Amygdala (tissue), 56 donors: Measurements from ENCODE around the gene TYSND1.
"Not testable (repeated sequence)": the region's sequence is repeated elsewhere in the genome, so short reads cannot be mapped to it uniquely, and the experiment has no call there.

Experiments
- DNase-seq, 56 donors: peaks; one replicate each; lab custom pipeline; 2025; lab: John Stamatoyannopoulos, UW

Gene TYSND1

DNA sequence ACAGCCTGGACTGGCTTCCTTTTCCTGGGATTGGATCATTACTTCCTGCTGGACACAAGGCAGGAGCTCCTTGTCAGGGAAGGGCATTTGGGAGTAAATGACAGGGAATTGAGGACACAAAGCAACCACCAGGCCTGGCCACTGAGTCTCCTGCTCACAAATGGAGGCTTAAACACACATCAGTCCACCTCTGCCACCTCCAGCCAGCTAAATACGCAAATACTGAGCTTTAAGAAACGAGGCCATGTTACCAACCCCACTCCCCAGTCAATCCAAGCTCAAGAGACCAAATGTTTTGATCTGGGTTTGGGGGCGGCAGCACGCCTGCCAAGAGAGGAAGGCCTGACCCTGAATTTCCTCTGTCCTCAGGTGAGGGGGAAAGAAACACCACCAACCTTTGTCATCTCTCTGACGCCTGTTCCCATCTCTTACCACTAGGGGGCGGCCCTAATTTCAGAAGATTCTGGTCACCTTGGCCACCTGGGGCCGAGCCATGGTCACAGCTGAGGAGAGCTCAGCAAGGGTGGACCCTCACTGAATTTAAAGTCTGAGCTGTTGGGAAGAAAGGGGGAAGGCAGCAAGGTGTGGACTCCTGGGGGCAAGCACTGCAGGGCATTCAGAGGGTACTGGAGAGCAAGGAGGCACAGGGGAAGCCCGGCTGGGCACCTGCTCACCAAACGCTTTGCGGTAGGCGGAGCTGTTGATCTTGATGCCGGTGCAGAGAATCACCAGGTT is 30.4 kb downstream of the TYSND1 start:
- DNase-seq: peak in 9 of 56 donors; percentile 5 to 26 (median 9)

DNA sequence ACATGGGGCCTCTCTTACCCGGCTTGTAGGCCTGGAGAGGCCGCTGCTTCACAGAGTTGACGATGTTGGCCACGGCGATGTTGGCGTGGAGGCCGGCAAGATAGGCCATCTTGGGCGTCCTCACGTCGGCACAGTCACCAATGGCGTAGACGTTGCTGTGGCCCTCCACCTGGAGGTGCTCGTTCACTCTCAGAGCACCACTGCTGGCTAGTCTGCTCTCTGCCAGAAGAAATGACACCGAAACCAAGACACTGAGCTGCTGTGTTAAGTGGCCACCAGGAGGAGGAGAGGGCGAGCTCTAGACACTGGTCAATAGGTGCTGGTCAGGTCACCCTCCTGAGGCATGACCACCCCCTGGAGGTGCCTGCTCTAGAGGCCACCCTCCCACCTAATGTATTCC is 31.6 kb downstream of the TYSND1 start:
- DNase-seq: no peak

DNA sequence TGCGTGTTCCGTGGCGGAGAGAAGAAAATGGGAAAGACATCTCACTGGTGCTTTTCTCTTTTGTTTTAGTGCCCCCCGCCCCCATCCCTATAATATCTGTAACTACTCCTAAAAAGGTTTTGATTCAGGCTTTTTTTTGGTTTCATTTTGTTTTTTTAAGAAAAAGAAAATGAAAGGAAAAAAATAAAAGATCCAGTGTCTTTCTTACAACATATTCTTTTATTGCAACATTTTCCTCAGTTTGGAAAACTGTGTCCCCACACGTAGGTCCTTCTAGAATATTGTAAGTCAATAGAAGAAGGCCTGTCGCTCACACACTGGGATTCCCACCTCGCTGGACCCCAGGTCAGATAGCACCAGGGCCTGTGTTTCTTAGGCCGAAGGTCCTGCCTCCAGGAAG is 34.4 kb downstream of the TYSND1 start:
- DNase-seq: no peak

DNA sequence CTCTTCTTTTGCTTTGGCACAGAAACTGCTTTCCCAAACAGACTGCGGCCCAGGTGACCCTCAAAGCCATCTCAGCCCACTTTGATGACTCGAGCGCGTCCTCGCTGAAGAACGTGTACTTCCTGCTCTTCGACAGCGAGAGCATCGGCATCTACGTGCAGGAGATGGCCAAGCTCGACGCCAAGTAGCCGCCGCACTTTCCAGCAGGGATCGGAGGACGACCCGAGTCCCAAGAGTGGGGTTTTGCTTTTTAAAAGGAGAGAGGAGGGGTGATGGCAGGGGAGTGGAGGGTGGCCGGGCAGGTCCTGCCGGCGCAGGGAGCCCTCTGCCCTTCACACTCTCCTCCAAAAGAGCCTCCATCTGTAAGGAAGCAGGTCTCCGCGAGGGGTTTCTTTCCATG is 35.0 kb downstream of the TYSND1 start:
- DNase-seq: no peak

DNA sequence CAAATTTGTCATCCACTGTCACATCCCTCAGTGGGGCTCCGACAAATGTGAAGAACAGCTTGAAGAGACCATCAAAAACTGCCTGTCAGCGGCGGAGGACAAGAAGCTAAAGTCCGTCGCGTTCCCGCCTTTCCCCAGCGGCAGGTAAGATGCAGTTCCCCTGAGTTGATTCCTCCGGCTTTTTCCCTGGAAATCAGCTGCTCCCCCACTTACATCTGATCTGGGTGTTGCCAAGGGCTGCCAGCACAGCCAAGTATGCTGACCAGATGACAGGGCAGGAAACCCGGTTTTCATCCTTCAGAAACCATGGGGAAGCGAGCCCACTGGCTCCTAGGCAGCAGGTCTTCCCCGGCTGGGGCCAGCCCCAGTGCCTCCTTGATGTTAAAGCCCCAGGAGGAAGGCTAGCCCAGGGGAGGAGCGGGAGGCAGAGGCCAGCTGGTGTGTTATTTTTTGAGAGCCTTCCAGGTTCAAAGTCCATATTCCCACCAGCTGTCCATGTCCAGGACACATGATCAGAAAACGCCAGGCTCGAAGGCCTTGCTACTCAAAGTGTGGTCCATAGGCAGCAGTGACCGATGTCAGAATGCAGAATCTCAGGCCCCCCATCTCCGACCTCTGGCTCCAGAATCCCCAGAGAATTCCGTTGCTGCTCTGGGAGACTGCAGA is 37.3 kb downstream of the TYSND1 start:
- DNase-seq: peak in 1 of 56 donors; percentile 3

DNA sequence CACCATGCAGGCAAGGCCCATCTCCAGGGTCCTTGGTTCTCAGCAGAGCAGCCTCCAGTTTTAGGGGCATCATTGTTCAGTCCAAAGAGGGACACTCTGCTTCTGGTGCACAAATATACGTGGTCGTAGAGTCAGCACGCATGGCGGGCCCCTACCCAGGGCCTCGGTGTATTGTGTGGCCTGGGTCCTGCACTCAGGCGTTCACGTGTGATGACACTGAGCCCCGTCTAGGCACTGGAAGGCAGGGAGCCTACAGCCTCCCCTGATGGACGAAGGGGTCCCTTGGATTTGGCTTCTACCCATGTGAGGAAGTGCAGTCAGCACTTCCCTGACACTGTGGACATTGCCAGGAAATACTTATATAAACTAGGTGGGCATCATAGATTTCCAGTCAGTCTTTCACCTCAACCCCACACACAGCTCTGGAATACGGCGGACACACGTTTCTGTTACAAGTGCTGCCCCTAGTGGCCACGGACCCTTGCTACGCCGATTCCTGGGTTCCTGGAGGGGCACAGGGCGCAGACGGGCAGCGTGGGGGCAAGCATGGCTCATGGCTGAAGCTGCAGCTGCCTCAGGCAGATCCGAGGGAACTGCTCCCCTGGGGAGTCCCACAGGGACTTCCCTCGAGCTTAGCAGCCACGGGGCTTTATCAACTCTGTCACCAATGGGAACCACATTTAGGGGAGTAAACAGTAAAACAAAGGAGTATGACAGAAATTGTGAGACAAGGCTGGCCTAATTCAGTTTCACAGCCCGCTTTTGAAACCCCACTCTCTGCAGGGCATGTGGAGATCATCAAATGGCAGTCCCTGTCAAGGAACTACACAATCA is 39.3 kb downstream of the TYSND1 start:
- DNase-seq: peak in 2 of 56 donors; percentile 3 to 10

DNA sequence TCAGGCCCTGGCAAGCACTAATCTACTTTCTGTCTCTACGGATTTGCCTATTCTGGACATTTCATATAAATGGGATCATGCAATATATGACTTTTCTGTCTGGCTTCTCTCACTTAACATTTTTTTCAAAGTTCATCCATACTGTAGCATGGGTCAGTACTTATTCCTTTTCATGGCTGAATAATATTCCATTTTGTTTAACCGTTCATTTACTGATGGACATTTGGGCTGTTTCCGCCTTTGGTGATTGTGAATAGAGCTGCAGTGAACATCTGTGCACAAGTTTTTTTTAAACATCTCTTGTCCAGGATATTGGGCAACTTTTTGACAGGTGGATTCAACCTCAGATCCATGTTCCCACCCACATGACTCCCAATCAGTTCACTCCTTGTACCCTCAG is 44.8 kb downstream of the TYSND1 start:
- DNase-seq: no peak

DNA sequence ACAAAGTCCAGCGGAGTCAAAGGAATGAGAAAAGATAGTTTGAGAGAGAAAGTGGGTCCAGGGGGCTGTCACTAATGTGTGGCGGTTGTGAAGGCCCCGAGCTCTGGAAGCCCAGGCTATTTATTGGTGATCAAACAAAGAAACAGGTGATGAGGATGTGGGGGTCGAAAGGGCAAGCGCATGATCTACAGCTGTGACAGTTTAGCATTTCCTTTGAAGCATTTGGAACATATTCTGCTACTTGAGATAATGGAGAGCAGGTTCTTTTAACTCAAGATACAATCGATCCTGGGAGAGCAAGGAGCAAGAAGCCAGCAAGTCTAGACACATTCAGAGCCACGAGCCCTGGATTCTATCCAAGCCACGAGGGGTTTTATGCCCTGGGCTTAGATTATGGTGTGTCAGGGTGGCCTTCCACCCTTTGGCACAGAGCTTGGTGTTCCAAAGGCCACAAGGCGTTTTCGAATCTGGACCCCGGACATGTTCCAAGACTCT is 45.4 kb downstream of the TYSND1 start:
- not testable (repeated sequence) for DNase-seq

DNA sequence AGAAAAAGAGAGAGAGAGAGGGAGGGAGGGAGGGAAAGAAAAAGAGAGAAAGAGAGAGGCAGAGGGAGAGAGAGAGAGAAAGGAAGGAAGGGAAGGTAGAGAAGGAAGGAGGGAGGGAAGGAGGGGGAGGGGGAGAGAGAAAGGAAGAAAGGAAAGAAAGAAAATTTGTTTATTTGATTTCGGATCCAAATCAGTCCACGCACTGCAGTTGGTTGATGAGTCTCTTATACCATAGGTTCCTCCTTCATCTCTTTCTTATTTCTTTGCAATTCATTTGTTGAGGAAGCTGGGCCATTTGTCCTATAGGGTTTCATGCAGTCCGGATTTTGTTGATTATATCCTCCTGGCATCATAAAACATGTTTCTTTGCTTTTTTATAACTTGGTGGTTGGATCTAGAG is 48.2 kb downstream of the TYSND1 start:
- no peak for DNase-seq

DNA sequence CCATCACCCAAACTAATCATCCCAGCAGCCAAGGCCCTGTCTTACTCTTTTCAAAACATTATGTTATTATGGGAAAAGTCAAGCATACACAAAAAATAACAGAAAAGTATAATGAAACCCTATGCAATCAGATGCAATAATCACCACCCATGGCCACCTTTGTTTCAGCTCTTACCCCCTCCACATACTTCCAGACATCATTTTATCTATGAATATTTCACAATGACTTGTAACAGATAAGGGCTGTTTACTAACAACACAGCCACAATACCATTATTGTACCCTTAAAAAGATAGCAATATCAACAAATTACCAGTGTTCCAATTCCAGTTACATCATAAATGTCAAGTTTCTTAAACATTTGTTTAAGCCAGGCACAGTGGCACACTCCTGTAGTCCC is 49.0 kb downstream of the TYSND1 start:
- DNase-seq: no peak

DNA sequence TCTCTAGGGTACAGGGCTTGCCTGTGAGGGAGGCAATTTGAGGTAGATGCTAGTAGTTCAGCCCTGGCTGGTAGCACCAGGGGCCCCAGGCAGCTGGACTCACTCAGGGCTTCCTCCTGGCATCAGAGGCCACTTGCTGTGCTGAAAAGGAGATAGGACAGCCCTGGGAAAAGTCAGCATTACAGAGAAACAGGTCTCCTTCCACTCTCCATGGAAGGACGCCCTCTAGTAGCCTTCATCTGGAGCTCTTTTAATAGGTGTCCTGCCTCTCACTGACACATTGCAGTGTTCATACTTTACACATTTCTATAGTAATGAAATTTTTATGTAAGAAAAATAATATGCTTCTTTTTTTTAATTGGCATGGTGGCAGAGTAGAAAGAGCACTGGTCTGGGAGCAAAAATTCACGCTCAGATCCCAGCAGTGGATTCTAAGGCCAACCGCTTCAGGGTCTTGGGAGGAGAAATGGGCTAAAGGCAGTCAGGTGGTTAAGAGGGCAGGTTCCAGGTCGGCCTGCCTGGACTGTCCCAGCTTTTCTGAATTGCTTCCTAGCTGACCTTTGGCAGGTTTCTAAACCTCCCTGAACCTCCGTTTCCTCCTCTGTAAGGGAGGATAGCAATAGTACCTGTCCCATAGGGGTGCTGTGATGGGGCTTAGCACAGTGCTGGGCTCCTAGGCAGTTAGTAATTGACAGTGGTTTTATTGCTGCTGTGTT is 49.6 kb downstream of the TYSND1 start:
- DNase-seq: no peak

DNA sequence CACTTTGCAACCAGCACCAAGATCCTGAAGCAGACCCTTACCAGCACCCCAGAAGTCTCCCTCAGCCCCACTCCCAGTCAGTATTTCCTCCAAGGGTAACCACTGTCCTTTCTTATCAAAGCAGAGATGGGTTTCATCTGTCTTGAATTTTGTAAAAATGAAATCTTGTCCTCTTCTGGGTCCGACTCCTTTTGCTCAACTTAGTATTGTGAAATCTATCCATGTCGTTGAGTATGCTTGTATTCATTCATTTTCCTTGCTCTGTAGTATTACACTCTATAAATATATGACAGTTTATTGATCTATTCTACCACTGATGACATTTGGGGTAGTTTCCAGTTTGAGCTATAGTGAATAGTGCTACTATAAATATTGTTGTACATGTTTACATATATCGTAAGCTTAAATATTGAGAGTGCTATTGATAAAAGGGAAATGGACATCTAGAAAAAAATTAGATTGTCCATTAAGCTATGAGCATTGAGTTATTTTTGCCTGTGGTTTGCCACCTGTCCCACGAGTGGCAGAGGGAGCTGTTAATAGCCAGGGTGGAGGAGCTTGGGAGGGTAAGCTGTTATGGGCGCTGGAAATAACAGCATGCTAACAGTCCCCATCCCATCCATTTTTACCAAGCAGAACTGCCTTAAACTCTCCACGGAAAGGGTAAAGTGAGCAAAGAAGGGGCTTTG is 50.3 kb downstream of the TYSND1 start:
- no peak for DNase-seq

DNA sequence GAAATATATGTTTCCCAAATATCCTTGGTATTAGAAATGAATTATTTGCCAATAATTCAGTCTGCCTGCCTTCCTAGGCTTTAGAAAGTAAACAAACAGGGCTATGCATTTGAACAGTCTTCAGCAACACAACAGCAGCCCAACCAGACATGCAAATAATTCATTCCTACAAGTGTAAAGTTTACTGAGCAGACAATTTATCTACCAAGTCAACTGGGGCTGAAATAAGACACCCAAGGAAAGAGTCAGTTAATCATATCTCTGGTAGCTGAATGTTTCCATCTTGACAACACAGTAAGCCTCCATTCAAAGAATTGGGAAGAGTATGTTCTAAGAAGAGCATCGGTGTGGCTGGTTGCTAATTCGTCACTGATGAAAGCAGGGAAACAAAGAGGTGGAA is 52.2 kb downstream of the TYSND1 start:
- DNase-seq: no peak

DNA sequence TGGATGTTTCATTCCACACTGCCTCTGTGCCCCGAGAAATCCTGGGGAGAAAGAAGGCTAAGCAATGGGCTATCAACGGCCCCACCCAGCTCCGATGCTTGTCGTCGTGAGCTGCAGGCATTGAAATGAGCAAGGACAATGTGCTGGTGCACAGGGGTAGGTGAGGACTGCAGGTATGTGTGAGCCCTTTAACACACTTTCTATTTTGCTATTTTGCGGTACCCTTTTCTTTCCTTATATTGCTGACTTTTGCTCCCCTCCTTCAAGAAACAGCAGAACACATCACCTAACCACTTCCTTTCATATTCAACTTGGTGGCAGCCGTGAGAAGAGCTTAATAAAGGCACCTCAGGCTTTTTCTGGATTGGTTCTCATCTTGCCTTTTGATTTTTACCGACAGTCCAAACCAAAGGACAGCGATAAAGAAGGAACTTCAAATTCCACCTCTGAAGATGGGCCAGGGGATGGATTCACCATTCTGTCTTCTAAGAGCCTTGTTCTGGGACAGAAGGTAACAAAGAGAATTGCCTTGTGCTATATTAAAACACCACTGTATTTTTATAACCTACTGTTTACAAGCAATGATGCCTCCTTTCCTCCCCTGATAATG is 53.1 kb downstream of the TYSND1 start:
- no peak for DNase-seq

DNA sequence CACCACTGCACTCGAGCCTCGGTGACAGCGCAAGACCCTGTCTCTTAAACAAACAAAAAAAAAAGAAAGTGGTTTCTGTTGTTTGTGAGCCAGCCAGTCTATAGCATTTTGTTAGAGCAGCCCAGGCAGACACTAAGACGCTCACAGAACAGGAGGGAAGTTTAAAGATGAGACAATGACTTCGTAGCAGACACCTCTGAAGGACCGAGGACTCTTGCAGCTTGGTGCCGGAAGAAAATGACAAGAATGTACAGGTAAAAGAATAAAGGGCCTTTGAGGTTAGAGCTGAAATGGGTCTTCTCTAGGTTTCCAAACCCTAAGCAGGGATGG is 54.1 kb downstream of the TYSND1 start:
- DNase-seq: no peak

DNA sequence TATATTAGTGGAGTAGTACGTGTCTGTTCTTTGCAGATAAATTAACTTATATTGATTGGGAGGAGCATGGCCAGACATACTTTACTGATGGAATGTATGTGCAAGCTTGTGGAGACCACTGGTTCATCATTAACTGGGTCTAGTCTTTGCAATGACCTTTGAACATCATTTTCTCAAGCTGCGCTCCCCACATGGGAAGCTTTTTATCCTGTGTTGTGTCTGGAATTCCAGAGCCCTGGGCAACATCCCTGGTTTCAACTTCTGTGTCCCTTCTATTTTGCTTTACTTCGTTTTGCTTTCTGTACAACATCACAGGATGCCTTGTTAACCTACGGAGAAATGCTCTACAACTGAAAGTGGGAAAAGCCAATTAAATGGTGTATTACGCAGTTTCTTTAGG is 55.5 kb downstream of the TYSND1 start:
- DNase-seq: no peak

DNA sequence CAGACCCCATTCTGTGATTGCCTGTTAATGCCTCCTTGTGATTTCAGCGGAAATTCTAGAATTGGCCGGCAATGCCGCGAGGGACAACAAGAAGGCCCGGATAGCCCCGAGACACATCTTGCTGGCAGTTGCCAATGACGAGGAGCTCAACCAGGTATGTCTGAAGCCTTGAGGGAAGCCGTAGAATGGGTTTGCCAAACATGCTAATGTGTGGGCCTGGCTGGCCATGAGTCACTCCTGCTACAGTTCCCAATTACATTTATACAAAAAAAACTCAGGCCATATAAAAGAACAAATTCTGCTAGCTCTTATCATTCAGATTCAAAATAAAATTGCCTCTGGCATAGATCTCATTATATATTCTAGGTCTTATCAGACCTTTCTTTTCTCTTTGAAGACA is 56.5 kb downstream of the TYSND1 start:
- DNase-seq: no peak

DNA sequence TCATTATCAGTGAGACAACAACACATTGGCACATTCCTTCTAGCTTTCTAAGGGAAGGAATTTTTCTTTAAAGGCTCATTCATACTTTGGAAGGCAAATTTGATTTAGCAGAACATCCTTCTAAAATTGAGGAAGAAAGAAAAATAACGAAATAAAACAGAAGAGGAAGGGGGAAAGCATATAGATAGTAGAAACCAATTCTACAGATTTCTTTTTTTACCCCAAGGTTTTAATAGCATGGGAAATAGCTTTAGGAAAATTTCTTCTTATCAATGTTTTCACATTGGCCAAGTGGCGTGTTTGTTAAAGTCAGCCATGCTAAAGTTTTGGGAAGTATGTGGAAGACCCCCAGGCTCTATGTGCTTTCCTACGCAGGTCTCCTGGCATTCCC is 58.2 kb downstream of the TYSND1 start:
- DNase-seq: no peak
